Measurements from ENCODE around the gene RPP25L.
A peak's percentile ranks its signal among the peaks of the same experiment; 100 is the strongest.

RPP25L gene

DNA sequence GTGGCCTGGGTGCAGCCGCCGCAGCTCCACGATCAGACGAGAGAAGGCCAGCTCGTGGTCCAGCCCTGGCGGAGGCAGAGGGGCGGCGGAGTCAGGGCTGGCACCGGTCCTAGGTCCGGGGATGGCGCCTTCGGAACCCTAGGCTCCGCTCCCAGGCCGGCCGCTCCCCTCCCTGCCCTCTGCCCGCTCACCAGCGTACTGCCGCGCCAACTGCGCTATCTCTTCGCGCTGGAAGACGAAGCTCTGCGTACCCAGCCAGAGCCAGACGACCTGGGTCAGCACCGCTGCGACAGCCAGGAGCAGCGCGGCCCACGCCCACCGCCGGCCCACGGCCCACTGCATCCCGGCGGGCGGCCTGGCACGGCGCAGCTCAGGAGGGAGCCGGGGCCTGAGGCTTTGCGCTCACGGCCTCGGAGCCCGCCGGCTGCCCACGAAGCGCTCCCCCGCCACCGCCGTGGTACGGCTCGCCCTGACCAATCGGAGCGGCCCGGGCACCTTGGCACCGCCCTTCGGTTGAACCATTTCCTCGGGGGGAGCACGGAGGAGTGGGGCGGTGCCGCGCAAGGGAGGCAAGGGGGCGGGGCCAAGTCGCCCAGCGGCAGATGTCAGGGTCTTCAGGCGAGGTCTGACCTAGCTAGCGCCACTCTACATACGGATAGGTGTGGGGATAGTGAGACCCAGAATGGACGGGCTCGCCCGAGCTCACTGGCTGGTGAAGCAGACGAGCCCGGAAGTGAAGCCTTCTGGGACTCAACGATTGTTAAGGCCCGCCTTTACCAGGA lies 25.6 kb upstream of the RPP25L start, which contains the start of gene SIGMAR1:
Gene SIGMAR1, minus strand, starts transcription at position 432 of the 782 bp plus-strand sequence. Its CDS starts 90 bp downstream, at position 342.
- DNase-seq (ENCODE audit: low read depth): peak; percentile 83

DNA sequence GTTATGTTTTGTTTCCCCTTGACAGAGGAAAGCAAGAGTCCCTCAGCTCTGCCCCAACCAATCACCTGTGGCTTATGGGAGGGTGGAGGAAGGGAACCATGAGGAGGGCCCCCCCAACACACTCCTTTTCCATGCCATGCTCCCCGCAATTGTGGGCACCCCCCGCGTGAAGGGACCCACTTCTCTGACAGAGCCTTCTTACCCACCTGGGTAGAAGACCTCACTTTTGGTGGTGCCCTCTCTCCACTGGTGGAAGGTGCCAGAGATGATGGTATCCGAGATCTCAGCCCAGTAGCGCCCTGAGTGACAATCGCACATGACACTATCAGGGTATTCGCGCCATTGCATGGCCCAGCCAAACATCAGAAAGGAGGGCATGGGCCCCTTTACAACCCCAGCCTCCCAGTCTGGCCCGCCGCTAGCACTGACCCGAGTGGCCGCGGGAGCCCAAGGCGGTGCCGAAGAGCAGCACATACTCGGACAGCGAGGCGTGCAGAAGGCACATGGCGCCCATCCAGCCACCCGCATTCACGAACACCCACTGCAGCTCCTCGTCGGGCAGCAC lies 25.0 kb upstream of the RPP25L start:
- DNase-seq (ENCODE audit: low read depth): no peak

DNA sequence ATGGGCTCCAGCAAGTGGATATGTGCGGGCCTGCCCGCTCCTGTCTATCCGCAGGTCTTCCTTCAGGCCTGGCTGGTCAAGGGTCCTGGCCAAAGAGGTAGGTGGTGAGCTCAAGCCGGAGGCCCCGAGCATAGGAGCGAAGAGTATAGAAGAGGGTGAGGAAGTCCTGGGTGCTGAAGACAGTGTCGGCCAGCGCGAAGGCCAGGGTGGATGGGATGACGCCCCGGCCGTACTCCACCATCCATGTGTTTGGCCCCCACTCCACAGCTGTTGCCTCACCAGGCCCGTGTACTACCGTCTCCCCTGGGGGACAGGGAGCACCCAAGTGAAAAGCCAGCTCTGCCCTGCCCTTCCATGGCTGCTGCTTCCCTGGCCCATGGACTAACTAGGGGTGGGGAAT lies 23.7 kb upstream of the RPP25L start:
- DNase-seq (ENCODE audit: low read depth): no peak

DNA sequence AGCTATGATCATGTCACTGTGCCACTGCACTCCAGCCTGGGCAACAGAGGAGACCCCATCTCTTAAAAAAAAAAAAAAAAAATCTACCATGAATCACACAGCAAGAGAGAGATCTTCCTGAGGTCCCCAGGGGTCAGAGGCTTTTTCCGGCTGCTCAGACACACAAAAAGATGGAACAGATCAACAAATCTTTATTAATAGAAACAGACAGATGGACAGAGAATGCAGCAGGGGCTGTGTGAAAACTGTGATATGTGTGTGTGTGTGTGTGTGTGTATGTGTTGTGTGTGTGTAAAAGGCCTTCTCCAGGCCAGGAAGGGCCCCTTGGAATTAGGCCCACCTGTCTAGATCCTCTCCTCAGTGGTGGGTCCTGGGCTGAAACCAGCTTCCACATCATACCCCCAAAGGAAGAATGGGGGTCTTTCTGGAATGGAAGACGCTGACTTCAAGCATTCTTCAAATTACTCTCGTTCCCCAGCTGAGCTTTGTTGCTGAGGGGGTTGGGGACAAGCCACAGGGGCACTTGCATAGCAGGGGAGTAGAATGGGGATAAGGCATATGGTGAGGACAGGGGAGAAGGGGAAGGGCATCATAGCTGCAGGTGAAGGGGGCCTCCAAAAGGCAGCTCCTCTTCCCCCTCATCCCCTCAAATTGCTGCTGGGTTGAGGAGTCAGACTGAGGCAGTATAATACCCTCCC lies 22.8 kb upstream of the RPP25L start:
- DNase-seq (ENCODE audit: low read depth): no peak

DNA sequence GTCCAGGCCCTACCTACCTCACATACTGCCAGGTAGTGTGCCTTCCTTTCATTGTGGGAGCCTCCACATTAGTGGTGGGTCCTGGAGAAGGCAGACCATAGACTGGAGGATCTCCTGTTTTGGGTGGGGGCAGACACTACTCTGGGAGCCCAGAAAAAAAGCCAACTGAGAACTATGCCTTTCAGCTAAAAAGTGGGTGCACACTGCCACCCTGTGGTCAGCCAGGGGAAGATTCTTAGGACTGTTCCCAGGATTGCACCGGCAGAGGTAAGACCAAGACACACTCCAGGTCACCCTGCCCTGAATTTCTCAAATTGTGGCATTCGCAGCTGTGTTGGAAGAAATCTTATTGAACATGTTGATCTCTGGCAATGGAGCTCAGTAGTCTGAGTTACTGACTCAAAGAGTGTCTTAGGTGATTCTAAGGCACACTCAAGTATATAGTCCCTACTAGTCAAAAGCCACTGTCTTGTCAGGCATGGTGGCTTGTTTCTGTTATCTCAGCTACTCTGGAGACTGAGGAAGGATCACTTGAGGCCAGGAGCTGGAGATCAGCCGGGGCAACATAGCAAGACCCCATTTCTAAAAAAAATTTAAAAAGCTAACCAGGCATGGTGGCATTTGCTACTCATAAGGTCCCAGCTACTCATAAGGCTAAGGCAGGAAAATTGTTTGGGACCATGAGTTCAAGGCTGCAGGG lies 22.1 kb upstream of the RPP25L start:
- DNase-seq (ENCODE audit: low read depth): no peak

DNA sequence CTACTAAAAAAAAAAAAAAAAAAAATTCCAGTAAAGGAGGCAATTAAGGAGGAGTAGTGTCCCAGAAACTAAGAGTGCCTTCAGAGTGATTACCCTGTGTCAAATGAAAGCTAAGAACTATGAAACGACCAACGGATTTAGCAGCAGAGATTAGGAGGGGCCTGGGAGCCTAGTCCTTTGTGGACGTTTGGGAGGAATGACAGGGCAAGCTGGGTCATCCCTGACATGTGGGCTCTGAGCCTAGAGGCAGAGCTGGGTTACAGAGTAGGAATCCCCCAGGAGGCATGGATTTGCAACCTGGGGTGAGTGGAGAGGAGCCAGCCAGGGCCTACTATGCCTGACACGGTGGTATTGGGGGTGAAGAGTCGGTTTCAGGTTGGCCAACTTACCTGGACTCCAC lies 21.3 kb upstream of the RPP25L start:
- DNase-seq (ENCODE audit: low read depth): no peak

DNA sequence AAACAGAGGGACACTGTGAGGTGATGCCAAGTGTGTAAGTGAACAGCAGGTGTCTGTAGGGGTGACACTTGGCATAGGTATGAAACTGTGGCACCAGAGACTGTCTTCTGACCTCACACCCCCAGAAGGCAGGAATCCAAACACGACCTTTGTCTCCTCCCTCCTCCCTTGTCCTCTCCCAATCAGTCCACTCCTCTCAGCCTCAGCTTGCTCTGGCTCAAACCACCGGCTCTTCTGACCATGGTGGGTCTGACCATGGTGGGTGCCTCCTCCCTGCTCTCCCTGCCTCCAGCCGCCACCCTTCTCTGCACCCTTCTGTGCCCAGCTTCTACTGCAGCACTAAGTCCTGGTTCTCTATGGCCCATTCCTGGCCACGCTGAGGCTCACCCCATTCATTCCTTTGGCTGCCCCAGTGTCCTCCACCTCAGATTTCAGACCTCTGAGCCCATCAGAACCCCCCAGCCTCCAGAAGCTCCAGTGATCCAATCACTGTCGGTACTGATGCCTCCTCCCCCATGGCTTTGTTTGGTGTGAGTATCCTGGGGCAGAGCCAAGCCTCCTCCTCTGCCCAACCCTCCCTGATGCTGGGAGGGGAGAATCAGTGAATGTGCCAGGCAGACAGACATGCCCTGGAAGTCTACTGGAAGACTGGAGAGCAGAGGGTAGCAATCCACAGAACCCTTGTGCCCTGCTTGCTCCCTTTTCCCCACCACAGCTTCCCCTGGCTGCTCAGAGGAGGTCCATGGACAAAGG lies 18.7 kb upstream of the RPP25L start:
- DNase-seq (ENCODE audit: low read depth): no peak

DNA sequence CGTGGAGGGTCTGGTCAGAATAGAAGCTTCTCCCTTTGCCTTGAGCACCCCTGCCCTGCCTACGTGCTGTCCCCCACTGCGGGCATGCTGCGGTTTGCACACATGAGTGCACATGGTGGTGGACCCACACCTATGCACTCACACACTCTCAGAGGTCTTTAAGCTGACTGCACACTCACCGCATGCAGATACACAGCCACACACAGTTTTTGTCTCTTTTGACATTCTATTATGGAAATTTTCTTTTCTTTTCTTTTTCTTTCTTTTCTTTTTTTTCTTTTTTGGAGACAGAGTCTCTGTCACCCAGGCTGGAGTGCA lies 17.6 kb upstream of the RPP25L start:
- no peak for DNase-seq (ENCODE audit: low read depth)

DNA sequence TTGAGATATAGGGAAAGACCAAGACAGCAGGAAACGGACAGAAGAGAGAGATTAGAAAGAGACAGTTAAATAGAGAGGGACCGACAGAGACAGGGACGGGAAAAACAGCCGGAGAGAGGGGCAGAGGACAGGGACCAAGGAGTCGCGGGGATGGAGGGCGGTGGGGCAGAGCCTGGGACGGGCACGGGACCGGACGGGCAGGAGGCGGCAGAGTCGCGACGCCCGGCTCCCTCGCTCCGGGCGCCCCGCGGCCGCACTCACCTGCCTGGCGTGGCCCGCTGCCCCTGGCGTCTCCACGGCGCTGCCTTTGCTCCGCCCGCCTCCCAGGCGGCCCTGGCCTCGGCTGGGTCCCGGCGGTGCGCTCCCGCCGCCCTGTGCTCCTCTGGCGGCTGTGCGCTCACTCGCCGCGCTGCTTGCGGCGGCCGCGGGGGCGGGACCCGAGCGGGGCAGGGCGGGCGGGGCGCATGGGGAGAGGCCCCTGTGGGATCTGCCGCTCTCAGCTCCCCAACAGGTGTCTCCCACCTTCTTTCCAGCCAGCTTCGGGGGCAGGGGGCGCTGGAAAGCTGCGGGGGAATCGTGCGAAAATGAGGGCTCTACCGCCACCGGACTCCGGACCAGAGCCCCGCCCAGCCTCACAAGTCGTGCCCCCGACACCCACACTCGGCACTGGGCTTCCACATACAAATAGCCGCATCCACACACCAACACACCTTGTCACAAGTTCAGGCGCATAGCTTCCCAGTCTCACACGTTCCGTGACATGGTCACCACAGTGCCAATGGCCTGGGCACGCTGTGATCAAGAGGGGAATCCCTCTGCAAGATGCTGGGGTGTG lies 17.0 kb upstream of the RPP25L start, which contains the start of gene ARID3C:
Gene ARID3C, minus strand, starts transcription at position 411 of the 835 bp plus-strand sequence. CDS start 1,052 bp downstream, outside the sequence.
- no peak for DNase-seq (ENCODE audit: low read depth)

DNA sequence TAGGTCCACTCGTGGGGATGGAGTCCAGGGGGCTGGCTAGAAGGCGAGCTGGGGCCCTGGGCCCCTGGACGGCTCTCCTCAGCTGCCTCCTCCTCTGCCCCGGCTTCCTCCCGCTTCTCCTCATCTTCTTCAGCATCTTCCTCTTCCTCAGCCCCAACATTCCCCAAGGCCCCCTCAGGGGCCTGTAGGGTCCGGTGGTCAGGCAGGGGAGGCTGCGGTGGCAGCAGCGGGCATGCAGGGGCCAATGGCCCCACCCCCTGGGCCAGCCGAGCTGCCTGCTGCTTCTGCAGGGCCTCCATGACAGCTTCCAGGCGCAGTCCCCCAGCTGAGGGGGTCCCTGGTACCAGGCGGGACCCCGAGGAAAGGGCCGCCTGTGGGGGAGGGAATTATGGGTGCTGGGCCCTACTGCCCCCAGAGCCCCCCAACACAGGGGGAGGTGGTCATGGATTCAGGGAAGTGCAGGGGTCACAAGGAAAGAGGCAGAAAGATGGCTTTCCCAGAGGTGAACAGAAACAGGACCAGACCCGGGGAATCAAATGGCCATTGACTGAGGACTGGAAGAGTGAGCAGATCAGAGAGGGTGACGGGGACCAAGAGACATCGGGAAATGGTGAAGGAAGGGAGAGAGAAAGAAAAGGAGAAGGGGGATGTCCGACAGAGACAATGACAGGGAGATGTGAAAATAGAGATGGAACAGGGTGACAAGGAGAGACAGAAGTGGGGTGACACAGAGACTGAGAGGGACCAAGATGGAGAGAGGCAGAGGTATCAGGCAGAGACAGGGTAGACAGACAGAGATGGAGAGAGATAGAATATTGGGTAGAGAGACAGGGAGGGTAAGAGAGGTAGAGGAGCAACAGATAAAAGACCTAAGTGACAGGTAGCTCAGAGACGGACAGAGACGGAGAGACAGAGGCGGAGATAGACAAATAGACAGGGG lies 16.1 kb upstream of the RPP25L start:
- no peak for DNase-seq (ENCODE audit: low read depth)

DNA sequence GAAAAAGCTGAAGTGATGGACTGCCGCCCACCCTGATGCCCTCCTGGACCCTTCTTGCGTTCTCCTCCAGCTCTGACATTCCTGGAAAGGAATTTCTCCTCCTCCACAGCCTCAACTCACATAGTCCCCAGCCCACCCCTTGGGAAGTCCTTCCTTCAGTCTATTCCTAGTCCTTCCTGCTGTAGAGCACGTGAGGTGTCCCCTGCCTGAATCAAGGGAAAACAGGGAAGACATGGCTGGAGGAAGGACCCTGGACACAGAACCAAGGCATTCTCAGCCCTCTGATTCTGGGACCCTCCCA lies 13.2 kb upstream of the RPP25L start:
- DNase-seq (ENCODE audit: low read depth): no peak

DNA sequence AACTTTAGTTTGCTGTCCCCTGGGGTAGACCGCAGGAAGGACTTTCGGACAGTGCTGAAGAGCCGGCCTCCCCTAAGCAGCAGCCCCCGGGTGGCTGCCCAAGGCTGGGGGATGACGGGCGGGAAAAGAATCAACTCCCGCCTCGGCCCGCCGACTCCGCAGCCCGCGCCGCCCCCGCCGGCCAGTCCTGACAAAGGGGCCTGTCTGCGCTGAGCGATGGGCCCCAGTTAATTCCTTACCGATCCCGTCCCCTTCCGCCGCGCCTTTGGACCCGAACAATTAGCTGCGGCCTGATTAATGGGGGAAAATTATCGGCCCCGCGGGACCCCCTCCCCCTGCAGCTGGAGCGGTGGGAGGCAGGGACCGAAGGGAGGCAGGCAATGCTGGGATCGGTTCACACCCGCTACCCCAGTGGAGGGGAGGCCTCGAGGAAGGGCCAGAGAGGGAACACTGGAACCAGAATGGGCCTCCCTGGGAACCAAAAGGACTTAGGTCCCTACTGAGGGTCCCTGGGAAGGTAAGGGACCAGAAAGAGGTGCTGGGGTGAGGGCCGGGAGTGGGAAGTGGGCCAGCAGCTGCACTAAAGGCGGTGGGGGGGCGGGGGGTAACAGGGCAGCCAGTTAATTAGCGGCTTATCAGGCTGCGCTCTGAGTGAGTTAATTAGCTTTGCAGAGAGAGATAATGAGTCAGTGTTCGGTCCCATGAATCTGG lies 12.7 kb upstream of the RPP25L start:
- DNase-seq (ENCODE audit: low read depth): no peak

DNA sequence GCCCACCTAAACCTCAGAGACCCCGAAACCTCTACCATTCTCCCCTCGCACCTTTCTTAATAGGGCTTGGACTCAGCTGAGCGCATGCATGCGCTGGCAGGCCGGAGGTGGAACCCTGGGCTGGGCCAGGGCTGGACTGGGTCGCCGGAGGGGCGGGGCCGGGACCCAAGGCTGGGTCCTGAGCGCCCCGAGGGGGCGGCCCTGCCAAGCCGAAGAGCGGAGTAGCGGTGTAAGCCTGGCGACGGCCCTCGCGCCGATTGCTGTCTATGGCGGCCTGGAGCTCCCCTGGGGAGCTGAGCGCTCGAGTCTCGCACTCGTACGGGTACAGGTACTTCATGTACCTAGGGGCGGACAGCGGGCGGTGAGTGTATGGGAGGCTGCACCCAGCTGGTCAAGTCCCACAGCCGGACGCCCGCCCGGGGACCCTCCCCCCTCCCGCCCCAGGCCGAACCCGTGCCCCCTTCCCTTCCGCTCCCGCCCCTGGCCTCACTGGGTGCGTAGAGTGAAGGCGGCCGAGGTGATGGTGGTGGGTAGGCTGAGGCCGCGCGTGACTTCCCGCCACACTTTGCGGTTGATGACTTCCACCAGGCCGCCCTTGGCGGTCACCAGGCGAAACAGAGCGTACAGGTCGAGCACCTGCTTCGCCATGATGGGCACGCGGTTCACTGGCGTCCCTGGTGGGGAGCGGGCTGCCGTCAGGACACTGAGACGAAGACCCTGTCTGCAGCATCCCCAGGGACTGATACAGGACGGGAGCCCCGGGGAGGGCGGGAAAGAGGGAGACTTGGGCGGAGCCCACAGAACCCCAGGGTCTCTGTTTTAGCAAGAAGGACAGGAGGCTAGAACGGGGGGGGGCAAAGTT lies 11.7 kb upstream of the RPP25L start:
- DNase-seq (ENCODE audit: low read depth): no peak

DNA sequence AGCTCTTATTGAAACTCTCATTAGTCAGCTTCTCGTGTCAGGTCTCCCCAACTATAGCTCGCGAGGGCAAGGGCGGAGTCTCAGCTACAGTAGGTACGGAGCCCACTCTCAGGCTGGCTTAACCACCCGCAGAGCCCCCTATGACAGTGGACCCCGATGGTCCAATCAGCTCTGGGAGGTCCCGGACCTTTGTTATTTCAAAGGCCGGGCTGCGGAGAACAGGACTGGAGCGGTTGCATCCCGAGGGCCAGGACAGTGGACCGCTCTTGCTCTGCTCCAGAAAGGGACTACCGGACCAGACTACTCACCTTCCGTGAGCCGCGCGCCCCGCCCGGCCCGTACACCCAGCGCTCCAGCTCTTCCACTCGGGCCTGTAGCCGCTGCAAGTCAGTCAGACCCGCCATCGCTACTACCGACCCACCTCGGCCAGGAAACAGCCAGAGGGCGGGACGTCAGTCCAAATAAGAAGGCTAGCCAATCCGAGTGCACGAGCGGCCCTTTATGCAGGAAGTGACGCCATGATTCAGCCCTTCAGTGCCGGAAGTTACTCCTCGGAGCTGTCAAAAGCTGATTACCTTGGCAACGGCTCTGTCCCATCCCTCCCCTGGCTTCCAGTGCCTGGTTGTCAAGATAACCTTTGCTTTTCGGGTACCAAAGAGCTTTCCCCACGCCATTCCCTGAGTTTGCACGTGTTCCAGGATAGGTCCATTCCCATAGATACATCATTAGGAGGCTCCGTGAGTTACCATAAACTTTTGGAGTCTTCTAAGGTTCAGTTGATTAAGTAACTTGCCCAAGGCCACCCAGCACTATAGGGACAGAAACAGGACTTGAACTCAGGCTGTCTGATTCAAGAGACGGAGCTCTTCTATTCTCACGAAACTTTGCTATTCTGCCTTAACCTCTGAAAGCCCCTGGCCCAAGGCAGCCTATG lies 8.4 kb upstream of the RPP25L start, which contains the start of gene DCTN3:
Gene DCTN3, minus strand, starts transcription at position 435 of the 934 bp plus-strand sequence. Its CDS starts 31 bp downstream, at position 404.
- peak; percentile 74 for DNase-seq (ENCODE audit: low read depth)

DNA sequence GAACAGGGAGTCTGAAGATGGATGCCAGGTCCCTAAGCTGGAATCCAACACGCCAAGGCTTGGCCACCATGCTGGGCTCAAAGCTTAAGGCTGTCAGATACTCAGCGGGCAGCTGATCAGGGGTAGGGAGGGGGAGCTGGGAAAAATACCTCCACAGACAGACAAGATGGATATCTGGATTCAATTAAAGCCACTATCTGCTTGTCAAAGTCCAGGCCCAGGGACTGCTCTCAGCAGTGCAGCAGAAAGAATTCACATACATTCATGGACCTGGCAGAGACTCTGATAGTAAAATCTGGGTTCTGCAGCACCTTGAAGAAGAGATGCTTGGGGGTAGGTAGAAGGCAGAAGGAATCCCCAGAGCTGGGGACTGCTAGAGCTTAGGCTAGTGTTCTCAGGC lies 3.2 kb upstream of the RPP25L start:
- no peak for DNase-seq (ENCODE audit: low read depth)

DNA sequence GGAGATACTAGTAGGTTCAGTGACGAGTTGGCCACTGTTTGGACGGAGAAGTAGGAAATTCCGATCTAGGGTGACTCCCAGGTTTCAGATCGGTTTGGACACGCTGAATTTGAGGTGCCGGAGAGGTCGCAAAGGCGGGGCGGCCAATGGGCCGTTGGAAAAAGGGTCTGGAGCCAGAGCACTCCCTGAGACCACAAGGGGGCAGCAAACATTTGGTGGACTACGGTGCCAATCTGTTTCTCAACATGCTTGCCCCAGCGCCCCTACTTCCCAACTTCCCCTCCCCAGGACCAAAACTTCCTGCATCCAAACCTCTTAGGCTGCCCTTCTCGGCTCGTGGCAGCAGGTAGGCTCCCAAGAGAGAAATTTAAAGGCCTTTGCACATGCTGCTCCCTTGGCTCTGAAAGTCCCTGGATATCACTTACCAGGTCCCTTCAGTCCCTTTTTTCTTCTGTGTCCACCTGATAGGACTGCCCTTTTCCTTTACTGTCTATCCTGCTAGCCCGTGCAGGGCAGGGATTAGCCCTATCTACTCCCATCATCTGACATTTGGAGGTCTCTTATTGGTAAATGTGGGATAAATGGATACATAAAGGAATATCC lies 992 bp upstream of the RPP25L start:
- DNase-seq (ENCODE audit: low read depth): peak; percentile 40

Data from stimulated activated CD8-positive, alpha-beta memory T cell treated with anti-CD3 and anti-CD28 coated beads, Interleukin-7, amount 100 ng/mL, for 24 hours (primary cell).